Right lobe of liver (tissue), 6 donors: ENCODE results near the gene GRIA1. TPM values are rescaled to one million over a fixed set of nuclear protein-coding genes. Genes with fewer than 3 reads are reported as not detected.
"Not testable (repeated sequence)": the region's sequence is repeated elsewhere in the genome, so short reads cannot be mapped to it uniquely, and the experiment has no call there.

Experiments used
- ATAC-seq, 4 donors: fragments of 200-7000 bp; cut with Tn5 transposase; one replicate each; pipeline ENCODE4 v1.9.1; 2020; ENCODE audit warnings: mild to moderate bottlenecking in 4 of 4, moderate library complexity in 4 of 4
- DNase-seq, 3 donors: peaks; one replicate each; pipeline ENCODE4 v3.0.0-alpha.2; 2020
- H3K27ac ChIP-seq, 3 donors: fragments of 200-600 bp; one replicate each; pipeline ENCODE4 v1.8.0; 2022
- H3K27me3 ChIP-seq, 2 donors: fragments of 200-600 bp; one replicate each; pipeline ENCODE4 v1.8.0; 2022
- H3K36me3 ChIP-seq, 4 donors: fragments of 200-600 bp; sonication (generic) in 1 of 4; one replicate each; pipeline versions ENCODE4 v1.5.1 to v1.8.0; 2017 to 2022; ENCODE audit warnings: control low read depth in 1 of 4
- H3K4me1 ChIP-seq, 4 donors: fragments of 200-600 bp; sonication (generic) in 1 of 4; one replicate each; pipeline versions ENCODE4 v1.5.1 to v1.8.0; 2017 to 2022; ENCODE audit warnings: control low read depth in 1 of 4
- H3K4me3 ChIP-seq, 3 donors: fragments of 200-600 bp; one replicate each; pipeline ENCODE4 v1.8.0; 2022
- H3K9me3 ChIP-seq, 4 donors: fragments of 200-600 bp; sonication (generic) in 1 of 4; one replicate each; pipeline versions ENCODE4 v1.5.1 to v1.8.0; 2017 to 2022; ENCODE audit warnings: control low read depth in 1 of 4
- POLR2A ChIP-seq: fragments of 450-650 bp; IDR thresholded peaks from one replicate; pipeline ENCODE4 v1.6.1; 2017; ENCODE audit warnings: antibody characterized with exemption, mild to moderate bottlenecking
- WGBS: methylation state at CpG from one replicate; pipeline ENCODE4 v1.1.6; 2018; ENCODE audit warnings: low coverage, low lambda C conversion rate; ENCODE audit not compliant: insufficient coverage; ENCODE audit errors: missing lambda C conversion rate; 5-methylcytosine and 5-hydroxymethylcytosine counted together
- intact Hi-C, 2 donors: fragments of 100-400 bp; cut with DNase I; formaldehyde crosslinking; loops; one replicate each; pipeline versions ENCODE4 v1.11.2 to v1.14.1; 2022
- total RNA-seq, 6 experiments: library from RNA; depleted of rRNA in 2 of 6; stranded (reverse); fragments of >200 nt in 2 of 6; fragmentation: NEBNext Ultra II Directional in 3 of 6; extraction: Animal tissue kit (Norgen Biotek cat#: 25700) in 3 of 6; gene quantifications; one replicate each; pipeline versions ENCODE4 v1.1.0 to v1.2.4, GENCODE V29; 2016 to 2023
- TF ChIP-seq, protein P1 (sequence below), 4 donors: fragments of 200-600 bp in 3 of 4; fragments of 450-650 bp in 1 of 4; IDR thresholded peaks; one replicate each; pipeline versions ENCODE4 v1.5.1 to v1.8.0; 2016 to 2022; ENCODE audit warnings: antibody characterized with exemption in 4 of 4, mild to moderate bottlenecking in 2 of 4
- donor health status: DM: no; HTN: yes; CAD: no.
- donor health status: DM: no; HTN: no; CAD: no.
- donor health status: DM: no; HTN: no; CAD: no.
- donor health status: DM: no; HTN: yes; CAD: no.
- donor health status: DM: no; HTN: yes; CAD: no.

Gene GRIA1
- total RNA-seq, 6 experiments from 2014 or later, result not detected

DNA sequence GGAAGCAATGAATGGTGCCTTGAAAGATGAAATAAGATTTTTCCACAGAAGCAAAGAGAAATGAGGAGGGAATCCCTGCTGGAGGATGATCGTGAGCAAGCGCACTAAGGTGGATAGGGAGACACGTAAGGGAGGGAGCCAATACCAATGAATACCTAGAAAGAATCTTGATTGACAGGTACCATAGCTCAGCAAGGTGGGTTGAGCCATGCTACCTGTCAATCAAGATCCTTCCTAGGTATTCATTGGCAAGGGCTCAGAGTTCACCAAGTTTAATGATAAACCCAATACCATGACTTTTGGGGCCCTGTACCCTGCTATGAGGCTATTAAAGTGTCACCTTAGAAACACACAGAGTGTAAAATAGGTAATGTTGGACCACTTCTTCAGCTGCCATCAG, 226.8 kb downstream of the GRIA1 start:
- no peak for TF ChIP-seq POLR2A
- TF ChIP-seq, protein P1, sequence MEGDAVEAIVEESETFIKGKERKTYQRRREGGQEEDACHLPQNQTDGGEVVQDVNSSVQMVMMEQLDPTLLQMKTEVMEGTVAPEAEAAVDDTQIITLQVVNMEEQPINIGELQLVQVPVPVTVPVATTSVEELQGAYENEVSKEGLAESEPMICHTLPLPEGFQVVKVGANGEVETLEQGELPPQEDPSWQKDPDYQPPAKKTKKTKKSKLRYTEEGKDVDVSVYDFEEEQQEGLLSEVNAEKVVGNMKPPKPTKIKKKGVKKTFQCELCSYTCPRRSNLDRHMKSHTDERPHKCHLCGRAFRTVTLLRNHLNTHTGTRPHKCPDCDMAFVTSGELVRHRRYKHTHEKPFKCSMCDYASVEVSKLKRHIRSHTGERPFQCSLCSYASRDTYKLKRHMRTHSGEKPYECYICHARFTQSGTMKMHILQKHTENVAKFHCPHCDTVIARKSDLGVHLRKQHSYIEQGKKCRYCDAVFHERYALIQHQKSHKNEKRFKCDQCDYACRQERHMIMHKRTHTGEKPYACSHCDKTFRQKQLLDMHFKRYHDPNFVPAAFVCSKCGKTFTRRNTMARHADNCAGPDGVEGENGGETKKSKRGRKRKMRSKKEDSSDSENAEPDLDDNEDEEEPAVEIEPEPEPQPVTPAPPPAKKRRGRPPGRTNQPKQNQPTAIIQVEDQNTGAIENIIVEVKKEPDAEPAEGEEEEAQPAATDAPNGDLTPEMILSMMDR (IDR thresholded peaks at IDR 0.05), result no peak
- H3K36me3 ChIP-seq, result no peaks in the 10 kb centered on the region
- no peak overlapping the region for H3K4me3 ChIP-seq
- no peaks in the 10 kb centered on the region for H3K9me3 ChIP-seq
- H3K4me1 ChIP-seq, result no peaks in the 10 kb centered on the region
- 85% methylated on average over 3 of the region's 3 CpGs for WGBS
- DNase-seq (no peak), ATAC-seq (no peak)
- H3K27ac ChIP-seq, result no peak overlapping the region
- no peaks in the 10 kb centered on the region for H3K27me3 ChIP-seq
- intact Hi-C loops, result no loop called here

DNA sequence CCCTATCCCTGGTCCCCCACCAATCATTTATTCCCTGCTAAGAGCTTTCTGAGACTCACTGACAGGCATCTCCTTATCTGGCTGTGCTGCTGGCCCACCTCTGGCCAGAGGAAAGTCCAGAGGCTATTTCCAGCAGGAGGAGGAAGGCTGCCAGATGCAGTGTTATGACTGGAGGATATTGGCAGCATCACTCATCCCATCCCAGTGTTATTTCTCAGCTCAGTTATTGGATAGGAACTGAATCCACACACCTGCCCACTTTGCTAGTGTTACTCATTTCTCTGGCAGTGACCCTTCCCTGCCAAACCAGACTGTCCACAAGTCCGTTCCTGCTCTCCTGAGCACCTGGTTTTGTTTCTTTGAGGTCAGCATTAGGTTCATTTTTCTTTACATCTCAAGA, 228.2 kb downstream of the GRIA1 start:
- H3K4me1 ChIP-seq, result no peaks in the 10 kb centered on the region
- no peaks in the 10 kb centered on the region for H3K27me3 ChIP-seq
- H3K36me3 ChIP-seq, result no peaks in the 10 kb centered on the region
- TF ChIP-seq, protein P1 (IDR thresholded peaks at IDR 0.05), result no peak
- H3K4me3 ChIP-seq, result no peak overlapping the region
- DNase-seq, result no peak
- WGBS, result 44% methylated on average over 1 of the region's 1 CpG
- no peaks in the 10 kb centered on the region for H3K9me3 ChIP-seq
- no peak overlapping the region for H3K27ac ChIP-seq
- intact Hi-C loops, result no loop called here
- ATAC-seq, result no peak

DNA sequence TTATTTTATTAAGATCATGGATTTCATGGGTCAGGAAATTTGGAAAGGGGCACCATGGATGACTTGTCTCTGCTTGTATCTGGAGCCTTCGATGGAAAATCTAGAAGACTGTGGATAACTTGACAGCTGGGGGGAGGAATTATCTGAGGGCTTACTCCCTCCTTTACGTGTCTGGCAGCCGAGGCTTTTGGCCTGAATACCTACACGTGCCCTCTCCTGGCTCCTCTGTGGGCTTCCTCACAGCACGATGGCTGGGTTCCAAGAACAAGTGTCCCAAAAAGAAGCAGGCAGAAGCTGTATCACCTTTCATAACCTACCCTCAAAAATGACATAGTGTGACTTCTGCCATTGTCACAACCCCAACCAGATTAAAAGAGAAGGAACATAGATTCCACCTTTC, 228.9 kb downstream of the GRIA1 start:
- intact Hi-C loops, result no loop called here
- H3K9me3 ChIP-seq, result no peaks in the 10 kb centered on the region

DNA sequence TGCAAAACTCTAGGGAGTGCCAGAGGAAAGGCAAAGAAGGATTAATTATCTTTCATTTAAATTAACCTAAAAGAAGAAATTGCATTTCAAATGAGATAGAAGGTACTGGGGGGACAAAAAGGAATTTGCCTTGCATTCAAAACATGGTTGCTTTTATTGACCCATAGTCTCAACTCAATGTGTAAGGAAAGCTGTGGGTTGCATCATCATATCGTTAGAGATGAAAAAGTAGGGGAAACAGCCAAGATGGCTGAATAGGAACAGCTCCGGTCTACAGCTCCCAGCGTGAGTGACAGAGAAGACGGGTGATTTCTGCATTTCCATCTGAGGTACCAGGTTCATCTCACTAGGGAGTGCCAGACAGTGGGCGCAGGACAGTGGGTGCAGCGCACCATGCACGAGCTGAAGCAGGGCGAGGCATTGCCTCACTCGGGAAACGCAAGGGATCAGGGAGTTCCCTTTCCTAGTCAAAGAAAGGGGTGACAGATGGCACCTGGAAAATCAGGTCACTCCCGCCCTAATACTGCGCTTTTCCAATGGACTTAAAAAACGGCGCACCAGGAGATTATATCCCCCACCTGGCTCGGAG, 232.6 kb downstream of the GRIA1 start:
- H3K27ac ChIP-seq, H3K4me1 ChIP-seq, DNase-seq, ATAC-seq, H3K4me3 ChIP-seq, H3K27me3 ChIP-seq, H3K9me3 ChIP-seq, H3K36me3 ChIP-seq, intact Hi-C loops: not testable (repeated sequence)
- 83% methylated on average over 4 of the region's 15 CpGs for whole genome bisulfite sequencing

More for the DNA sequence above, 228.9 kb downstream of the GRIA1 start:
- Histone ChIP-seq H3K27me3 (no peaks in the 10 kb centered on the region), H3K4me3 (no peak overlapping the region), H3K36me3 (no peaks in the 10 kb centered on the region), H3K4me1 (no peaks in the 10 kb centered on the region), H3K27ac (no peak overlapping the region)
- TF ChIP-seq, protein P1 (IDR thresholded peaks at IDR 0.05), result no peak
- TF ChIP-seq POLR2A, result no peak
- no peak for ATAC-seq
- no peak for DNase-seq
- 77% methylated on average over 5 of the region's 5 CpGs for WGBS

DNA sequence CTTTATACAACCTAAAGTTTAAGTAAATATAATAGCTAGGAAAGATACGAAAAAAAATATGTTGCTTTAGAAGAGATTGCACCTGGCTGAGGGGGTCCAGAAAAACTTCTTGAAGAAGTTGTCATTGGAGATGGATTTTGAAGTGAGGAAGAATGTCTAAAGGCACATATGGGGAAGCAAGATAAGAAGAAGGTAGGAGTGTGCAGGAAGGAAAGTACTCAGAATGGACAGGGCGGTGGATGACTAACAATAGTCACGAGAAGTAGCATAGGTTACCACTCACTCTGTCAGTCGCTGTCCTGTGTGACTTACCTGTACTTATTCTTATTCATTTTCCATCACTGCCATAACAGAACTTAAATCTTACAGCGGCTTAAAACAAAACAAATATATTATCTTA, 251.6 kb downstream of the GRIA1 start:
- Histone ChIP-seq H3K4me3 (no peak overlapping the region), H3K27me3 (no peaks in the 10 kb centered on the region), H3K4me1 (no peaks in the 10 kb centered on the region), H3K27ac (no peak overlapping the region), H3K9me3 (no peaks in the 10 kb centered on the region), H3K36me3 (no peaks in the 10 kb centered on the region)
- intact Hi-C loops, result no loop called here
- DNase-seq, result no peak
- WGBS, result 31% methylated on average over 5 of the region's 5 CpGs
- ATAC-seq, result no peak
- TF ChIP-seq, protein P1 (IDR thresholded peaks at IDR 0.05), result no peak
- no peak for TF ChIP-seq POLR2A
